Measurements from ENCODE around the gene HEBP2.

- TF ChIP-seq, protein P1, sequence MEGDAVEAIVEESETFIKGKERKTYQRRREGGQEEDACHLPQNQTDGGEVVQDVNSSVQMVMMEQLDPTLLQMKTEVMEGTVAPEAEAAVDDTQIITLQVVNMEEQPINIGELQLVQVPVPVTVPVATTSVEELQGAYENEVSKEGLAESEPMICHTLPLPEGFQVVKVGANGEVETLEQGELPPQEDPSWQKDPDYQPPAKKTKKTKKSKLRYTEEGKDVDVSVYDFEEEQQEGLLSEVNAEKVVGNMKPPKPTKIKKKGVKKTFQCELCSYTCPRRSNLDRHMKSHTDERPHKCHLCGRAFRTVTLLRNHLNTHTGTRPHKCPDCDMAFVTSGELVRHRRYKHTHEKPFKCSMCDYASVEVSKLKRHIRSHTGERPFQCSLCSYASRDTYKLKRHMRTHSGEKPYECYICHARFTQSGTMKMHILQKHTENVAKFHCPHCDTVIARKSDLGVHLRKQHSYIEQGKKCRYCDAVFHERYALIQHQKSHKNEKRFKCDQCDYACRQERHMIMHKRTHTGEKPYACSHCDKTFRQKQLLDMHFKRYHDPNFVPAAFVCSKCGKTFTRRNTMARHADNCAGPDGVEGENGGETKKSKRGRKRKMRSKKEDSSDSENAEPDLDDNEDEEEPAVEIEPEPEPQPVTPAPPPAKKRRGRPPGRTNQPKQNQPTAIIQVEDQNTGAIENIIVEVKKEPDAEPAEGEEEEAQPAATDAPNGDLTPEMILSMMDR (IDR thresholded peaks at IDR 0.05): no peak
- TF ChIP-seq, protein P2, sequence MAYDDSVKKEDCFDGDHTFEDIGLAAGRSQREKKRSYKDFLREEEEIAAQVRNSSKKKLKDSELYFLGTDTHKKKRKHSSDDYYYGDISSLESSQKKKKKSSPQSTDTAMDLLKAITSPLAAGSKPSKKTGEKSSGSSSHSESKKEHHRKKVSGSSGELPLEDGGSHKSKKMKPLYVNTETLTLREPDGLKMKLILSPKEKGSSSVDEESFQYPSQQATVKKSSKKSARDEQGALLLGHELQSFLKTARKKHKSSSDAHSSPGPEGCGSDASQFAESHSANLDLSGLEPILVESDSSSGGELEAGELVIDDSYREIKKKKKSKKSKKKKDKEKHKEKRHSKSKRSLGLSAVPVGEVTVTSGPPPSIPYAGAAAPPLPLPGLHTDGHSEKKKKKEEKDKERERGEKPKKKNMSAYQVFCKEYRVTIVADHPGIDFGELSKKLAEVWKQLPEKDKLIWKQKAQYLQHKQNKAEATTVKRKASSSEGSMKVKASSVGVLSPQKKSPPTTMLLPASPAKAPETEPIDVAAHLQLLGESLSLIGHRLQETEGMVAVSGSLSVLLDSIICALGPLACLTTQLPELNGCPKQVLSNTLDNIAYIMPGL (CRISPR knock-in tag; IDR thresholded peaks at IDR 0.05): no peak
- TF ChIP-seq ZBTB21 (CRISPR knock-in tag; IDR thresholded peaks at IDR 0.05; ENCODE audit: borderline replicate concordance) (no peak), IRF1 (CRISPR knock-in tag; IDR thresholded peaks at IDR 0.05) (no peak), ZSCAN18 (CRISPR knock-in tag; IDR thresholded peaks at IDR 0.05) (no peak), ESRRA (CRISPR knock-in tag; IDR thresholded peaks at IDR 0.05; ENCODE audit: borderline replicate concordance) (no peak), KAT7 (CRISPR knock-in tag; IDR thresholded peaks at IDR 0.05; ENCODE audit: borderline replicate concordance) (no peak), GABPB1 (CRISPR knock-in tag; IDR thresholded peaks at IDR 0.05) (no peak), ZNF317 (CRISPR knock-in tag; IDR thresholded peaks at IDR 0.05; ENCODE audit: borderline replicate concordance, low read depth) (no peak), NR2C2 (CRISPR knock-in tag; IDR thresholded peaks at IDR 0.05) (no peak), SOX15 (CRISPR knock-in tag; IDR thresholded peaks at IDR 0.05) (no peak), PRRX2 (CRISPR knock-in tag; IDR thresholded peaks at IDR 0.05) (no peak), ETV6 (CRISPR knock-in tag; IDR thresholded peaks at IDR 0.05) (no peak)
- TF ChIP-seq, protein P3, sequence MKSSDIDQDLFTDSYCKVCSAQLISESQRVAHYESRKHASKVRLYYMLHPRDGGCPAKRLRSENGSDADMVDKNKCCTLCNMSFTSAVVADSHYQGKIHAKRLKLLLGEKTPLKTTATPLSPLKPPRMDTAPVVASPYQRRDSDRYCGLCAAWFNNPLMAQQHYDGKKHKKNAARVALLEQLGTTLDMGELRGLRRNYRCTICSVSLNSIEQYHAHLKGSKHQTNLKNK (CRISPR knock-in tag; IDR thresholded peaks at IDR 0.05): no peak
Observed at GRCh38 chr6:138426500-138427123, 22.6 kb downstream of the HEBP2 start.

Measured in WTC11 (cell line).